ENCODE measurements around the gene PAK6.
A peak's percentile ranks its signal among the peaks of the same experiment; 100 is the strongest.

The PAK6 gene

GRCh38 chr15:40278026-40278425, 39.2 kb downstream of the PAK6 start:
- H4K20me1 ChIP-seq (ENCODE audit: insufficient read depth, low read length, poor library complexity, severe bottlenecking), result no peaks in the 10 kb centered on the region
- no peak overlapping the region for H3K4me2 ChIP-seq (ENCODE audit: low read depth, low read length, poor library complexity, severe bottlenecking)
- no peaks in the 10 kb centered on the region for H3K9me3 ChIP-seq (ENCODE audit: insufficient read depth, low read depth, low read length)
- no peak overlapping the region for H2AFZ ChIP-seq (ENCODE audit: low read length)
- no peak for TF ChIP-seq CTCF (conservative IDR thresholded peaks at IDR 0.05; ENCODE audit: low read length)
- no peak for TF ChIP-seq EZH2phosphoT487 (IDR thresholded peaks at IDR 0.05; ENCODE audit: borderline replicate concordance)
- H3K9me2 ChIP-seq (replicated peaks; ENCODE audit: low read depth, low read length), result no peaks in the 10 kb centered on the region
- H3K9ac ChIP-seq (ENCODE audit: low read depth, low read length, poor library complexity, severe bottlenecking), result no peak overlapping the region
- H3K4me3 ChIP-seq (ENCODE audit: low read length, poor library complexity, severe bottlenecking), result no peak overlapping the region
- peaks cover 18% of the 10 kb centered on the region for H3K4me1 ChIP-seq (ENCODE audit: insufficient read depth, low read length, poor library complexity, severe bottlenecking)
- no peaks in the 10 kb centered on the region for H3K27me3 ChIP-seq (ENCODE audit: insufficient read depth, low read length, poor library complexity, severe bottlenecking)
- H3F3A ChIP-seq (ENCODE audit: low read depth), result no peaks in the 10 kb centered on the region
- H3K36me3 ChIP-seq (ENCODE audit: insufficient read depth, low read length), result no peaks in the 10 kb centered on the region
- no peaks in the 10 kb centered on the region for H3K79me2 ChIP-seq (ENCODE audit: insufficient read depth, low read length)

GRCh38 chr15:40279437-40280141, 40.7 kb downstream of the PAK6 start:
- H3K4me3 ChIP-seq (ENCODE audit: low read length, poor library complexity, severe bottlenecking), result no peak overlapping the region
- no peaks in the 10 kb centered on the region for H3K9me3 ChIP-seq (ENCODE audit: insufficient read depth, low read depth, low read length)
- peak overlapping the region; percentile 45; the same call in 1 of the 2 replicates for H2AFZ ChIP-seq (ENCODE audit: low read length)
- H4K20me1 ChIP-seq (ENCODE audit: insufficient read depth, low read length, poor library complexity, severe bottlenecking), result no peaks in the 10 kb centered on the region
- H3K36me3 ChIP-seq (ENCODE audit: insufficient read depth, low read length), result no peaks in the 10 kb centered on the region
- H3K9ac ChIP-seq (ENCODE audit: low read depth, low read length, poor library complexity, severe bottlenecking), result no peak overlapping the region
- peak overlapping the region; percentile 19 for H3K4me2 ChIP-seq (ENCODE audit: low read depth, low read length, poor library complexity, severe bottlenecking)
- no peaks in the 10 kb centered on the region for H3K27me3 ChIP-seq (ENCODE audit: insufficient read depth, low read length, poor library complexity, severe bottlenecking)
- TF ChIP-seq CTCF (conservative IDR thresholded peaks at IDR 0.05; ENCODE audit: low read length), result peak; percentile 99
- no peak for TF ChIP-seq EZH2phosphoT487 (IDR thresholded peaks at IDR 0.05; ENCODE audit: borderline replicate concordance)
- no peaks in the 10 kb centered on the region for H3K9me2 ChIP-seq (replicated peaks; ENCODE audit: low read depth, low read length)
- H3K79me2 ChIP-seq (ENCODE audit: insufficient read depth, low read length), result no peaks in the 10 kb centered on the region
- peaks cover 18% of the 10 kb centered on the region for H3K4me1 ChIP-seq (ENCODE audit: insufficient read depth, low read length, poor library complexity, severe bottlenecking)
- no peaks in the 10 kb centered on the region for H3F3A ChIP-seq (ENCODE audit: low read depth)

GRCh38 chr15:40280260-40281056, 41.6 kb downstream of the PAK6 start:
- no peak overlapping the region for H3K4me2 ChIP-seq (ENCODE audit: low read depth, low read length, poor library complexity, severe bottlenecking)
- no peaks in the 10 kb centered on the region for H3K27me3 ChIP-seq (ENCODE audit: insufficient read depth, low read length, poor library complexity, severe bottlenecking)
- H3K4me3 ChIP-seq (ENCODE audit: low read length, poor library complexity, severe bottlenecking), result no peak overlapping the region
- H4K20me1 ChIP-seq (ENCODE audit: insufficient read depth, low read length, poor library complexity, severe bottlenecking), result no peaks in the 10 kb centered on the region
- no peak overlapping the region for H3K9ac ChIP-seq (ENCODE audit: low read depth, low read length, poor library complexity, severe bottlenecking)
- no peak overlapping the region for H2AFZ ChIP-seq (ENCODE audit: low read length)
- 0 out of 2 replicates have a peak, but pooled peaks cover 3% of the 10 kb centered on the region for H3F3A ChIP-seq (ENCODE audit: low read depth)
- H3K4me1 ChIP-seq (ENCODE audit: insufficient read depth, low read length, poor library complexity, severe bottlenecking), result peaks cover 18% of the 10 kb centered on the region
- no peaks in the 10 kb centered on the region for H3K9me3 ChIP-seq (ENCODE audit: insufficient read depth, low read depth, low read length)
- H3K9me2 ChIP-seq (replicated peaks; ENCODE audit: low read depth, low read length), result no peaks in the 10 kb centered on the region
- no peaks in the 10 kb centered on the region for H3K79me2 ChIP-seq (ENCODE audit: insufficient read depth, low read length)
- TF ChIP-seq EZH2phosphoT487 (IDR thresholded peaks at IDR 0.05; ENCODE audit: borderline replicate concordance) (no peak), CTCF (conservative IDR thresholded peaks at IDR 0.05; ENCODE audit: low read length) (no peak)
- H3K36me3 ChIP-seq (ENCODE audit: insufficient read depth, low read length), result no peaks in the 10 kb centered on the region

All from Loucy (cell line).